ENCODE results near the gene ACR.

The ACR gene

DNA sequence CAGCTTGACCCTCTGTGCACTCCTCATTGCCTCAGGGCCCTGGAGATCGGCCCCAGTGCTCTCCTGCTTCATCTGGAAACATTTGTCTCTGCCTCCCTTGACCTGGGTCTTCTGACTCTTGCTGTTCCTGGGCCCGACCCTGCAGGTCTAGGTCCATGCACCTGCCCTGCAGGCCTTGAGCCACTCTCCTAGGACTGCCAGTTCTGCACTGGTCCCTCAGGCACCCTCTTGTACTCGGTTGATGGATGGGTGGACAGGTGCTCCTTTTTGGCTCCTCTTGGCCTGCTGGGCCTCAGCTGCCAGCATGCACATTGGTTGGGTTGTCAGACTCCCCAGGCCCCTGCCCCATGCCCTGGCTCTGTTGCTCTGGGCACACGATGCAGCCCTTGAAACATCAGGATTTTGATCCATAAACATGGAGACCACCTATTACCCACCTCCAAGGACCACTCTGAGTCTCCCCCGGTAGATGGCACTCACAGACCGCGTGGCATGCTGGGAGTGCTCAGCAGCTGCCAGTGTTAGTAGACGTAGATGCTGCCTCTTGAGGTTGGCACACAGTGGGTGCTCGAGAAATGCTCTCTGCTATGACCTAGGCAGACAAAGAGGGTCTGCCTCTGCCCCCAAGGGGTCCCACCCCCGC, 20.2 kb upstream of the ACR start:
- no peak for DNase-seq (ENCODE audit: low read depth in 2 of 2)

DNA sequence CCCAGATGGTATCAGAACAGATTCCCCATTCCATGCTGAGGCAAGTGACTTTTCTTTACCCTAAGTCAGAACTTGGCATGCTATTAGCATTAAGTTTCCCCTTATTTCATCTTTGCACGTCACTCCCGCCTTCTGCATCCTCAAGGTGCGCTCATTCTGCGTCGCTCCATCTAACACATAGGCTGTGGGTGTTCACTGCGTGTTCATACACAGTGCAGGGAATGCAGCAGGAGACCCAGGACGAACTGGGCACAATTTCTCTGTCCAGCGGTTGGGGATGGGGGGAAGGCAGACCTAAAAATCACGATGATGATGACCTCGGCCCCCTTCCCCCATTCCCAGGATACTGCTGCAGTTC, 19.7 kb upstream of the ACR start:
- no peak for DNase-seq (ENCODE audit: low read depth in 2 of 2)

DNA sequence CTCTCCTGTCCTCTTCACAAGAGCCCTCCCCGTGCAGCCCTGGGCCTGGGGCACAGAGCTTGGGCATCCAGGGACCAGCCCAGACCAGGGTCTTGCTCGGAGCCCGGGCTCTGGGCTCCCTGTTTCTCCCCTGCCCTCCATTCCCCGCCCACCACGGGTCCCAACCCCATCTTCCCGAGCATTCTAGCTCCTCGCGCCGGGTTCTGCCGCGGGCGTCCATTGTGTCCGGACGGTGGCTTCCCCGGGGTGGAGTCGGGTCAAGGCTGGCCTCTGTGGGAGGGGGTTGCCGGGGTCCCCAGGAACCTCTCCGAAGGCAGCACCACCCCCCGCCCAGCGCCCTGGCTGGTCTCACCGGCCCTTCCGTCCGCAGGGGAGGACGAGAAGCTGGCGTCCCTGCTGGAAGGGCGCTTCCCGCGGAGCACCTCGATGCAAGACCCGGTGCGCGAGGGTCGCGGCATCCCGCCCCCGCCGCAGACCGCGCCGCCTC, 18.1 kb upstream of the ACR start:
- DNase-seq (ENCODE audit: low read depth in 2 of 2), result no peak

DNA sequence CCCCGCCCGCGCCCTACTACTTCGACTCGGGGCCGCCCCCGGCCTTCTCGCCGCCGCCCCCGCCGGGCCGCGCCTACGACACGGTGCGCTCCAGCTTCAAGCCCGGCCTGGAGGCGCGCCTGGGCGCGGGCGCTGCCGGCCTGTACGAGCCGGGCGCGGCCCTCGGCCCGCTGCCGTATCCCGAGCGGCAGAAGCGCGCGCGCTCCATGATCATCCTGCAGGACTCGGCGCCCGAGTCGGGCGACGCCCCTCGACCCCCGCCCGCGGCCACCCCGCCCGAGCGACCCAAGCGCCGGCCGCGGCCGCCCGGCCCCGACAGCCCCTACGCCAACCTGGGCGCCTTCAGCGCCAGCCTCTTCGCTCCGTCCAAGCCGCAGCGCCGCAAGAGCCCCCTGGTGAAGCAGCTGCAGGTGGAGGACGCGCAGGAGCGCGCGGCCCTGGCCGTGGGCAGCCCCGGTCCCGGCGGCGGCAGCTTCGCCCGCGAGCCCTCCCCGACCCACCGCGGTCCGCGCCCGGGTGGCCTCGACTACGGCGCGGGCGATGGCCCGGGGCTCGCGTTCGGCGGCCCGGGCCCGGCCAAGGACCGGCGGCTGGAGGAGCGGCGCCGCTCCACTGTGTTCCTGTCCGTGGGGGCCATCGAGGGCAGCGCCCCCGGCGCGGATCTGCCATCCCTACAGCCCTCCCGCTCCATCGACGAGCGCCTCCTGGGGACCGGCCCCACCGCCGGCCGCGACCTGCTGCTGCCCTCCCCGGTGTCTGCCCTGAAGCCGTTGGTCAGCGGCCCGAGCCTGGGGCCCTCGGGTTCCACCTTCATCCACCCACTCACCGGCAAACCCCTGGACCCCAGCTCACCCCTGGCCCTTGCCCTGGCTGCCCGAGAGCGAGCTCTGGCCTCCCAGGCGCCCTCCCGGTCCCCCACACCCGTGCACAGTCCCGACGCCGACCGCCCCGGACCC, 17.4 kb upstream of the ACR start:
- DNase-seq (ENCODE audit: low read depth in 2 of 2), result no peak

DNA sequence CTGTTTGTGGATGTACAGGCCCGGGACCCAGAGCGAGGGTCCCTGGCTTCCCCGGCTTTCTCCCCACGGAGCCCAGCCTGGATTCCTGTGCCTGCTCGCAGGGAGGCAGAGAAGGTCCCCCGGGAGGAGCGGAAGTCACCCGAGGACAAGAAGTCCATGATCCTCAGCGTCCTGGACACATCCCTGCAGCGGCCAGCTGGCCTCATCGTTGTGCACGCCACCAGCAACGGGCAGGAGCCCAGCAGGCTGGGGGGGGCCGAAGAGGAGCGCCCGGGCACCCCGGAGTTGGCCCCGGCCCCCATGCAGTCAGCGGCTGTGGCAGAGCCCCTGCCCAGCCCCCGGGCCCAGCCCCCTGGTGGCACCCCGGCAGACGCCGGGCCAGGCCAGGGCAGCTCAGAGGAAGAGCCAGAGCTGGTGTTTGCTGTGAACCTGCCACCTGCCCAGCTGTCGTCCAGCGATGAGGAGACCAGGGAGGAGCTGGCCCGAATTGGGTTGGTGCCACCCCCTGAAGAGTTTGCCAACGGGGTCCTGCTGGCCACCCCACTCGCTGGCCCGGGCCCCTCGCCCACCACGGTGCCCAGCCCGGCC, 16.7 kb upstream of the ACR start:
- no peak for DNase-seq (ENCODE audit: low read depth in 2 of 2)

DNA sequence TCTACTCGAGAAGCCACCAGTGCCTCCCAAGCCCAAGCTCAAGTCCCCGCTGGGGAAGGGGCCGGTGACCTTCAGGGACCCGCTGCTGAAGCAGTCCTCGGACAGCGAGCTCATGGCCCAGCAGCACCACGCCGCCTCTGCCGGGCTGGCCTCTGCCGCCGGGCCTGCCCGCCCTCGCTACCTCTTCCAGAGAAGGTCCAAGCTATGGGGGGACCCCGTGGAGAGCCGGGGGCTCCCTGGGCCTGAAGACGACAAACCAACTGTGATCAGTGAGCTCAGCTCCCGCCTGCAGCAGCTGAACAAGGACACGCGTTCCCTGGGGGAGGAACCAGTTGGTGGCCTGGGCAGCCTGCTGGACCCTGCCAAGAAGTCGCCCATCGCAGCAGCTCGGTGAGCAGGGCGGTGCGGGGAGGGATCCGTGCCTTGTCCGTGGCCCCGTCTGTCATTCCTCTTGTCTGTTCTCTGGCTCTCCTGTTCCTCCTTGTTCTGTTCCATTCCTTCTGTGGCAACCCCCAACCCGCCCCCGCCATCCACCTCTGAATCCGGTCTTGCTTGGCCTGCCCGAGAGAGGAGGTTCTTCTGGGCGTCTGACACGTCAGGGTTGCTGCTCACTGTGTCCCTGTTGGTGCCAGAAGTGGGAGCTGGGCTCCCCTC, 15.8 kb upstream of the ACR start:
- no peak for DNase-seq (ENCODE audit: low read depth in 2 of 2)

DNA sequence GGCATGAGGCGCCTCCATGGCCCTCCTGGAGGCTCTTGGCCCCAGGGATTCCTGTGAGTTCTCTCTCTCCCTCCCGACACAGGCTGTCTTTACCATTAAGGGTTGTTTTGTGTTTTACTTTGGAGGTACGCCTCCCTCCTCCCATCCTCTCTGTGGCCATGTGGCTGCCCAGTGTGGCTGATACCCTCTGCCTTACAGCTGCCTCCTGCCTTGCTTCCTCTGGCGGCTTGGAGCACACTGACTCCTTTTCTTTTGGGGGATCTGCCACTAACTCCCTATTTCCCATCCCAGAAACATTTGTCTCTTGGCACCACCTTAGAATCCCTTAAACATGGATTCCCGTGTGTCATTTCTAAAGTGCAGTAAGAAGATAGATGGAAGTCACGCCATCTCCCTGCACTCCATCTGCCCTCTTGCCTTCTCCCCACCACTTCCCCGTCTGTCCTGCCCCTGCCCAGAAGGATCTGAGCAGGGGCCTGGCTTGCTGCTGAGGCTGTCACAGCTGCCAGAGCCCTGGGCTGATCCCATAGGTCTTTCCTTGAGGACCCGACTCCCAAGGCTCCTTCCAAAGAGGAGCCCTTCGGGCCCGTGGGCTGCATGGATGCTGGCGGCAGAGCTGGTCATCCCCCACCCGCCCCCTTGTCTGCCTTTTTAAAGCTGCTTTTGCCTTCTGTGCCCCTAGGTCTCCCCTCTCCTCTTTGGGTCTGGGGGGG, 15.1 kb upstream of the ACR start:
- DNase-seq (ENCODE audit: low read depth in 2 of 2), result no peak

DNA sequence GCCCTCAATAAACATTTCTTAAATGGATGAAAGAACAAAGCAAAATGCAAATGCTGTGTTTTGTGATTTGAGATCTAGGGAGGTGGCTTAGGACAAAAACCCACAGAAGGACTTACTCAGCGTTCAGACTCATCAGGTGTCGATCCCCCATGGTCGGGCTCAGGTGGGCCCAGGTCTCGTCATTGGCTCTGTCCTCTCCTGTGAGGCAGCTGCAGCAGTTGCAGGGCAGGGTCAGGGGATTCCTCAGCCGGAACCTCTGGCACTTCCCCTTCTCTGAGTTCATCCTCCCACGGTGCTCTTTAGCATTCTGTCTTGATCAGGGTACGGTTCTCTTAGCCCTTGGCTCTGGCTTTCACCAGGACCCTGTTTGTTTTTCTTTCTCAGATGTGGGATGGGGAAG, 14.0 kb upstream of the ACR start:
- no peak for DNase-seq (ENCODE audit: low read depth in 2 of 2)

DNA sequence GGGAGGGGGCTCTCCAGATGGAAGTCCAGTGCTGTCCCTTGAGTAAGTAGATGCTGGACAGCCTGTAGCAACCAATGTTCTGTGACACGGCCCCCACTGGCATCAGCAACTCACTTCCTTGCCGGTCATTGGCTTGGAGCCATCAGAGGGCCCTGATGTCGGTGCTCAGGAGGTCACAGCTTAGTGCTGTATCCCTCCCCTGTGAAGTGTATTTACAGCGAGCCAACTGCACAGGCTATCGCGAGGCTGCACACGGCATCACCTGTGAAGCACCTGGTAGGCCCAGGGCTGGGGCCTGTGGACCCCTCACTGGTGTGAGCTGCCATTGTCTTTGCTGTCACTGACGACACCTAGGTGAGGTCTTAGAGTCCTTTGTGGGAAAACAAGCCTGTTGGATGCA, 13.4 kb upstream of the ACR start:
- DNase-seq (ENCODE audit: low read depth in 2 of 2), result no peak

DNA sequence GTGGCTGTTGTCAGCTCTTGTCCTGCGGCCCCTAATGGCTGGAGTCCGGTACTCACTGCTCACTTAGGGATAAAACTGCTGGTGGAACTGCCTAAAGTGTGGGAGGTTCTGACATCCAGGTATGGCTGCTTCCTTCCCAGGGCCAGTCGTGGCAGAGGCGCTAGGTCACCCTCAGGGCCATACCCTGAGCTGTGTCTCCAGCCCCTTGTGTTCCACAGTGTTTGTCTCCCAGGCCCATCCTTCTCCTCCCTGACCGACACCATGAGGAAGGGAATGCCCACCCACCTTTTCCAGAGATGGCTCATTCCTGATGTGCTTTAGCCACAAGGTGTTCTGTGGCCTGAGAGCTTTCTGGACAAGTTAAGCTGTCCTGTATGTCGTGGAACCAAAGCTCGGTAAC, 12.4 kb upstream of the ACR start:
- no peak for DNase-seq (ENCODE audit: low read depth in 2 of 2)

DNA sequence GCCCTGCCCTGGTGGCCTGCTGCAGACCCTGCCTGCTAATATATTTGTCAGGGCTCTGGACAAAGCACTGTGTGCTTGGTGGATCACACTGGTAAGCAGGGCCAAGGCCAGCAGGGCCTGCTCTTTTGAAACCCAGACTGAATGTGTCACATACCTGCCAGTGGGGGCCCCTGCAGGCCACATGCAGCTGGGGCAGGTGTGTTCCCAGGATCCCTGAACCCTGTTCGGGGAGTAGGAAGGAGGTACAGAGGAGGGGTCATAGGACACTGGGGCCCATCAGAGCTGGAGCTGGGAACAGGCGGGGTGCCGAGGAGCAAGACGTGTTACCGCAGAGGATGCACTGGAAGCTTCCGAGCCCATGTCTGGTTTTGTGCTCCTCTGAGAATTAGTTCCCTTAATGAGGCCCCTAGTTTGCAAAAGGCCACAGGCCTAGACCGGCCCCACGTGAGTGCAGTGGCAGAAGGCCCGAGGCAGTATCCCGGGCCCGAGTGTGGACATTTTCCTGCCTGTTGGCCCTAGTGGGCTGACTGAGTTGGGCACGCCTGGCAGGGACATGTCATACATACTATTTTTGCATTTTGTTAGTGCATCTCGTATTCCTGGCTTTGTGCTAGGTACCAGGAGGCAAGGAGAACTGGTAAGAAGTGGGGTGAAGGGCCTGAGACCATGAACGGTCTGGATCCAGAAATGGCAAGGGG, 11.2 kb upstream of the ACR start:
- DNase-seq (ENCODE audit: low read depth in 2 of 2), result no peak

DNA sequence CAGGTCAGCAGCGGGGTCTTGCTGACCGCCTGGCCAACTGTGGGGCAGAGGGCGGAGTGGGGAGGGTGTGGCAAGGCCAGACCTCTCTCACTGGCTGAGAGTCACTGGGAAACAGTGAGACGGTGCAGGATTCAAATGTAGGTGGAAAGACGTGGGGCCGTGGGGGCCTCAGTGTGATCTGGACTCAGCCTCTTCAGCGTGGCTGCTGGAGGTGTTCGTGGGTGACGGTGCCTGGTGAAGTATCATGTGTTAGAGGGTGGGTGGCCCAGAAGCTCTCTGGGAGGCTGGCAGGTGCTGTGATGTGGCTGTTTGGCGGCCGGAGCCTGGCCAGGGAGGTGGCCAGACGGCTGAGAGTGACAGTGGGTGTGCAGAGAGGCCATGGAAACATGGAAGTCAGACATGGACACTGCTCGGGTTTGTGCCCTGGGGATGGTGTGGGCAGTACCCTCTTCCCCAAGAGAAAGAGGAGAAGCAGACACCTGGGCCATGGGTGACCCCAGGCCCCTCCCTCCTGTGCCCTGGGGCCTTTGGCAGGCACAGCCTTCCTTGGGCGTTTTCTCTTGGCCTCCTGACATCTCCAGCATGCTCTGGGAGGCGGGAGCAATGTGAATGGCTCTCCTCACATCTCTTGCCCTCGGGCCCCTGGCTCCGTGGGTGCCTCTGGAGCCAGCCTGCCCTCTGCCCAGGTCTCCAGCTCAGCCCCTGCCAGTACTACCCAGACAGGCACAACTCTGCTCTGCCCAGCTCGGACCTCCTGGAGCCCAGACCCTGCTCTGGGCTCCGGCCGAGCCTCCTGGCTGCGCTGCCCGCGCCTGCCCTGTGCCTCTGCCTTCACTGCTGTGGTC, 10.1 kb upstream of the ACR start:
- no peak for DNase-seq (ENCODE audit: low read depth in 2 of 2)

DNA sequence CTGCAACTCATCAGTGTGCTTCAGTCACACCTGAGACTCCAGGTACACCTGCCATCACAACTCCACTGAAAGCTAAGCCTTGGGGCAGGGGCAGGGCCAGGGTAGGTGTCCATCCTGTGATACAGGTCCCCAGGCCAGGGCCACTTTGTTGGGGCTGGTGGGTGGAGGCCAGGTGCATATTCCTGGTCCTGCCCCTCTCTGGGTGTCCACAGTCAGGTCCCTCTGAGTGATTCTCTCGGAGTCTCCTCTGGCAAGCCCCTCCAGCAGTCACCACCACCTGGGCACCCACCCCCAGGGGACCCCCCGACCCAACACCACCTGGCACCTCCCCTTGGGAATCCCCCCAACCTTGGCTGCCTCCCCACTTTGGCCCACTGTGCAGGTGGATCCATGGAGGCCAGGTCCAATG, 9.5 kb upstream of the ACR start:
- DNase-seq (ENCODE audit: low read depth in 2 of 2), result no peak

DNA sequence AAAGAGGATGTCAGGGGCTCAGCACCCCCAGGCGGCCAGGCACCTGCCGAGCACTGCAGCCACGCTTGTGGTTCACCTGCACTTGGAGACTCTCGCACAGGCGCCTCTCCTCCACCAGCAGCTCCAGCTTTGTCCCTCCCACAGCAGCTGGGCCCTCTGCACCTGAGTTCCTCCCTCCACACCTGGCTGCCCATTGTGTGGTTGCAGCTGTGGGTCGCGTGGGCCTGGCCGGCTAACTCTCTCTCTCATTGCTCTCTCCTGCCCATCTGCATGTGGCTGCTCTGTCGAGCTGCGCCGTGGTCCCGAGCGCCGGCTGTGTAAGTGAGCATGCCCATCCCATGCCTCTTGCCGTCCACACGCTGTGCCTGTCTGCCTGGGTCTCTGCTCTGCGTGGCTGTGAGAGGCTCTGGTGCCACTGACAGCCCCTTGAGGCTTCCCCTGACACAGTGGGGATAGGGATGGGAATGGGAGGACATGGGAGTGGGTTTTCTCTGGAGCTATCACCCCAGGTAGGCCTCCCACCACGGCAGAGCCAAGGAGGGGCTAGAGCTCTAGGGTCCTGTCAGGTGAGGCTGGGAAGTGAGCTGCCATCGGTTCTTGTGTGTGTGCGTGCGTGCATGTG, 8.5 kb upstream of the ACR start:
- DNase-seq (ENCODE audit: low read depth in 2 of 2), result no peak

DNA sequence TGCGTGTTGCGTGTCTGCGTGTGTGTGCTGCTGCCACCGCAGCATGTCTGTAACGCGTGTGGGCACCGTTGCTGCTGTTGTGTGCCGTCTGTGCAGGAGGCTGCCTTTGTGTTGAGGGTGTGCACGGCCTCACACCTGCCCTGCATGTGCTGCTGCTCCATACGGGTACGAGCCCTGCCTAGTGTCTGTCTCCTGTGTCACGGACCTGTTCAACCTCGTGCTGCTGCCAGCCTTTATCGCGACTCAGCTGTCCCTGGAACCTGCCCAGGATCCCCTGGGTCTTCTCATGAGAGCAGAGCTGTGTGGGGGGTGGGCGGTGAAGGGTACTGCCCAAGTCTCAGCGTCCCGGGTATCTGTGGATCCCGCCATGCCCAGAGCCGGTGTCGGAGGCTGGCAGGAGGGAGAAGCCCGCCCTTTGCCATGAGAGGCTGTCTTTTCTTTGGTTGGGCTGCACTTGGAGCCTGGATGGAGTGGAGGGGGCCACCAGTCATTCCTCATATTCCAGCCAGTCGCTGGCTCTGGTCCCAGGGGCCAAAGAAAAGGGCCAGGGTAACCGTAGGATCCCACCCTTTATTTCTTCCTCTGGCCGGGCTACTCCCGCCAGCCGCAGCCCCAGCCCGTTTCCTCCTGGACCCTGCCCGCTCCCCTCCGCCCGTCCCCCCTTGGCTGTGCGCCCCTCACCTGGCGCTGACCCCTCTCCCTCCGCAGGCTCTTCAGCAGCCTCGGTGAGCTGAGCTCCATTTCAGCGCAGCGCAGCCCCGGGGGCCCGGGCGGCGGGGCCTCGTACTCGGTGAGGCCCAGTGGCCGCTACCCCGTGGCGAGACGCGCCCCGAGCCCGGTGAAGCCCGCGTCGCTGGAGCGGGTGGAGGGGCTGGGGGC, 7.8 kb upstream of the ACR start:
- DNase-seq (ENCODE audit: low read depth in 2 of 2), result no peak

DNA sequence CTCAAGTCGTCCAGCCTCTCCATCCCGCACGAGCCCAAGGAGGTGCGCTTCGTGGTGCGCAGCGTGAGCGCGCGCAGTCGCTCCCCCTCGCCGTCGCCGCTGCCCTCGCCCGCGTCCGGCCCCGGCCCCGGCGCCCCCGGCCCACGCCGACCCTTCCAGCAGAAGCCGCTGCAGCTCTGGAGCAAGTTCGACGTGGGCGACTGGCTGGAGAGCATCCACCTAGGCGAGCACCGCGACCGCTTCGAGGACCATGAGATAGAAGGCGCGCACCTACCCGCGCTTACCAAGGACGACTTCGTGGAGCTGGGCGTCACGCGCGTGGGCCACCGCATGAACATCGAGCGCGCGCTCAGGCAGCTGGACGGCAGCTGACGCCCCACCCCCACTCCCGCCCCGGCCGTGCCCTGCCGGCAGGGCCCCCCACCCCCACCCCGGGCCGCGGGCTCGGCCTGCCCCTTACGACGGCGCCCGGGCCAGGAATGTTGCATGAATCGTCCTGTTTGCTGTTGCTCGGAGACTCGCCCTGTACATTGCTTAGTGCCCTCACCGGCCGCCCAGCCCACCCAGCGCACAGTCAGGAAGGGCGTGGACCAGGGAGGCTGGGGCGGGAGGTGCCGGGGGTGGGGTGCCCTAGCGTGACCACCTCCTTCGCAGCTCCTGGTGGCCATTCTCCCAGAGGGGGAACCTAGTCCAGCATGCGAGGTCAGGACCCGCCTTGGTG, 6.9 kb upstream of the ACR start:
- DNase-seq (ENCODE audit: low read depth in 2 of 2), result no peak

DNA sequence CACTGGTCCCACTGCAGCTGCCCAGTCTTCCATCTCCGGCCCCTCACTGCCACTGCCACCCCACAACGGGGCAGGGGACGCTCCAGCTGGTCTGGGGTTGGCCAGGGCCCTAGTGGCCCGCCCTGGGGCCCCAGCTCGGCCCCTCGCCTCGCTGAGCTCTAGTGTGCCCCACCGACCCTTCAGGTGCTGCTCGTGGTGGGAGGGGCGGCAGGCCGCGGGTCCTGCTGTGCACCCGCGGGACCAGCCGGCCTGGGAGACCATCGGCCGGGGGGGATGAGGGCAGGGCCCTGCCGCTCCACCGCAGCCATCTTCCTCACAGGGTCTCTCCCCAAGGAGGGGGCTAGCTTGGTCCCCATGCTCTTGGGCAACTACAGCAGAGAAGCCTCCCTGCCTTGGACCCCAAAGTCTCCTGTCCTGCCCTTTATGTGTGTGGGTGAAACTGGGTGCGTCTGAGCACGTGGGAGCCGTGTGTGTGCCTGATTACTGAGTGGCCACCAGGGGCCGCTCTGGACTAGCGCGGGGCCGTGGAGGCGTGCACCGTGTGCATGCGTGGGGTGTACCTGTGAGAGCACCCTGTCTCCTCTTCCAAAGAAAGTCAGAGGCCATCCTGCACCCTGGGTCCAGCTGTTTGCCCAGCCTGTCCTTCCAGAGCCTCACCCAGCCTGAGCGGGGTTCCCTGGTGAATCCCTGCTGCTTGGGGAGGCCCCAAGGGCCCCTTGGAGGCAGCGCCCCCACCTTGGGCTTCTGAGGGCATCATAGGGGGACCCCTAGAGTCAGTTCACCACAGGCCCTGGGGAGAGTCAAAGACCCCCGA, 6.0 kb upstream of the ACR start:
- DNase-seq (ENCODE audit: low read depth in 2 of 2), result peak; percentile 10 to 12
